HG03045 (cell line): ENCODE data around the gene ROR1.

ENCODE experiments used
- ATAC-seq: cut with Tn5 transposase; IDR thresholded peaks from one replicate; pipeline ENCODE4 v1.9.1; 2021; ENCODE audit warnings: mild to moderate bottlenecking, moderate library complexity; ENCODE audit not compliant: unreplicated experiment

Gene ROR1

GRCh38 chr1:64124704-64125440, 351.1 kb downstream of the ROR1 start:
- no peak for ATAC-seq

- no peak for ATAC-seq
These were observed 352.8 kb downstream of the ROR1 start for GRCh38 chr1:64126581-64126980.

DNA sequence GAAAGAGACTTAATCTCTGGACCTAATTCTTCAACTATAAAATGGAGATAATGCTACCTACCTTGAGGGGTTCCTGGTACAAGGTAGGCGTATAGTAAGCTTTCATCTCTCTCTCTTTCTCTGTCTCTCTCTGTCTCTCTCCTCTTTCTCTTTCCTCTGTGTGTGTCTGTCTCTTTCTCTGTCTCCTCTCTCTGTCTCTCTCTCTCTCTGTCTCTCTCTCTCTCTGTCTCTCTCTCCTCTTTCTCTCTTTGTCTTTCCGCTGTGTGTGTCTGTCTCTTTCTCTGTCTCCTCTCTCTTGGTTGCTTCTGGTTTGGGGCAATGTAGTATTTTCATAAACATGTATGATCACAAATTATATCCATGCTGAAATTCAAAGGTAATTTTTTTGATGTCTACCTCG, 353.5 kb downstream of the ROR1 start:
- ATAC-seq: no peak

- no peak for ATAC-seq
These were observed 355.9 kb downstream of the ROR1 start for GRCh38 chr1:64129701-64130100.

DNA sequence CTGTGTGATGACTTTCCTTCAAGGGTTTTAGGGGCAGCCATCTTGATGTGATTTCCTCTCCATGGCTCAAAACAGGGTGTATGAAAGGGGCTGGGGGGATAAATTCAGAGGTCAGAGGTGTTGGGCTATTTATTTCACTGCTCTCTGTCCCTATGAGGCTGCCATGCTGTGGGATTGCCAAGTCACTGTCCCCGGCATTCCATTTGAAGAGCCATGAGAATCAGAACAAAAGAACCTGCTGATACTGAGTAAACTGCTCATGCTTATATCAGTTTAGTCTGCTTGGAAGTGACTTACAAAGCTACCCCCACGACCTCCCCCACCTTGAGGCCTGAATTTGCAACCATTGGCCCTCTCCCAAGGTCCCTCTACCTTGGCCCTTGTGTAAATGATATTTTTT, 357.3 kb downstream of the ROR1 start:
- ATAC-seq: no peak

DNA sequence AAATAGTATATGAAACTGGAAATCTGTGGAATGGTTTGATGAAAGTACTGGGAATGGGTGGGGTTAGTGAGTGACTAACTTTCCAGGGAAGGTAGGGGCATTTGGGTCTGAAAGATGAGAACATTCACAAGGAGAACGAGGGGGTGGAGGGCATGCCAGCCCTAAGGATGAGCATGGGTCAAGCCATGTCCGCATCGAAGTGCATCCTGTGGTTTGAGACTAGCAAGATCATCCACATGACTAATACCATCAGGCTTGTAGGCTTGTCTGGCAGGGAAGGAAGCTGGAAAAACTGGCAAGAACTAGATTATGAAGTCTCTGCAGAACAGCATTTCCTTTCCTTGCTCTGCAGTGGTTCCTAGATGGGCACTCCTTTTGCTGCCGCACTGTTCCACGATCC, 359.2 kb downstream of the ROR1 start:
- ATAC-seq: no peak

GRCh38 chr1:64135462-64136223, 361.8 kb downstream of the ROR1 start:
- no peak for ATAC-seq

GRCh38 chr1:64136296-64136695, 362.5 kb downstream of the ROR1 start:
- no peak for ATAC-seq

DNA sequence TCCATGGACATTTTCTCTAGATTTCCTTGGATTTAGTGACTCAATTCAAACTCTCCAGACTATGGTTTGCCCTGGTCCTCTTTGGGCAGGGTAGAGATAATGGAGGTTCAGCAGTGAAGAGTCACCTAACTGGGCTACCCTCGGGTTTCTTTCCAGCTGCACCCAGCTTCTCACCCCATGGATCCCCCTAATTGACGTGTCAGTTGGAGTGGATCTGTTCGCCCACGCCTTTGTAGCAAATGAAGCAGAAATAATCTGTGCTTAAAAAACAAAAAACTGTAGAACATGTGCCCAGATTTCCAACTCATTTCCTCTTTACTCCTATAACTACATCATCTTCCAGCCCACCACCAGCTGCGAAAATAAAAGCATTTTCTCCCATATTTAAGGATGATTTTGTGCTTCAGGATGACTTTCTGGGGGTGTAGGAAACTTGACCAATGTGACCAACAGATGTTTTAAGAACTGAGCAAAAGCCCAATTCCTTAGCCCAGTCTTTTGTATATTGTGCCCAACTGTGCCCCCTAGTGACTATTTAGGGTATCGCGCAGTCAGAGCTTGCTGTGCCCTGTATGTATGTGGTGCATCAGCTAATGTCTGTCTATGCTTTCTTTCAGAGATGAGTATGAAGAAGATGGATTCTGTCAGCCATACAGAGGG, 363.1 kb downstream of the ROR1 start:
- ATAC-seq: peak; percentile 73

- ATAC-seq: no peak
These were observed 363.6 kb downstream of the ROR1 start for GRCh38 chr1:64137412-64137803.

DNA sequence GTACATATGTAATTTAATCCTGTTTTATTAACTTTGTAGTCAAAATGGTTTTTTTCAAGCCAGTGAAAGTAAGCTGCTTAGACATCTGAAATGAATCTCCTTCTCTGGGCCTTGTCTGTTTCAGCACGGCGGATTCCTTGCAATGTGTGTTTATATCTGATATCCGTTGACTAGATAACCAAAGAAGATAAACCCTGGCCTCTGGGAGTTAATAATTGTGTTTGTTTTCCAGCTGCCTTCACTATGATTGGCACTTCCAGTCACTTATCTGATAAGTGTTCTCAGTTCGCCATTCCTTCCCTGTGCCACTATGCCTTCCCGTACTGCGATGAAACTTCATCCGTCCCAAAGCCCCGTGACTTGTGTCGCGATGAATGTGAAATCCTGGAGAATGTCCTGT, 366.1 kb downstream of the ROR1 start:
- no peak for ATAC-seq

- no peak for ATAC-seq
These were observed 366.8 kb downstream of the ROR1 start for GRCh38 chr1:64140596-64140995.

- no peak for ATAC-seq
These were observed 373.4 kb downstream of the ROR1 start for GRCh38 chr1:64147045-64147724.

GRCh38 chr1:64147759-64148158, 373.9 kb downstream of the ROR1 start:
- no peak for ATAC-seq

DNA sequence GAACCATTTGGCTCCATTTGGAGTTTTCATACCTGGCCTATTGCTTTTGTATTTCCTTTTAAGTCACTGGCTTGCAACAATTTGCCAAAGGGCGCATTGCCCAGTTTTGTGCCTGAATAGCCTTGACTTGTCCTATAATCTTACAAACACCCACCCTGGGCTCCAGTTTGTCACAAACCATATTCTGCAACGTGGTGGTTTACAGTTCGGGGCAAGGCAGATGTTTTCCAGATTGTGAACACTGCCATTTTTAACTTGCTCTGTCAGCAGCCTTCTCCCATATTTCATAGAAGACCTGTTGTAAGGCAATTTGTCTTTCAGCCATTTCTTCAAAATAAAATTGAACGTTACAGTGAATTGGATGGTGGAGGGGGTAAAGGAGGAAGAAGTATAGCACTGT, 376.4 kb downstream of the ROR1 start:
- ATAC-seq: no peak

DNA sequence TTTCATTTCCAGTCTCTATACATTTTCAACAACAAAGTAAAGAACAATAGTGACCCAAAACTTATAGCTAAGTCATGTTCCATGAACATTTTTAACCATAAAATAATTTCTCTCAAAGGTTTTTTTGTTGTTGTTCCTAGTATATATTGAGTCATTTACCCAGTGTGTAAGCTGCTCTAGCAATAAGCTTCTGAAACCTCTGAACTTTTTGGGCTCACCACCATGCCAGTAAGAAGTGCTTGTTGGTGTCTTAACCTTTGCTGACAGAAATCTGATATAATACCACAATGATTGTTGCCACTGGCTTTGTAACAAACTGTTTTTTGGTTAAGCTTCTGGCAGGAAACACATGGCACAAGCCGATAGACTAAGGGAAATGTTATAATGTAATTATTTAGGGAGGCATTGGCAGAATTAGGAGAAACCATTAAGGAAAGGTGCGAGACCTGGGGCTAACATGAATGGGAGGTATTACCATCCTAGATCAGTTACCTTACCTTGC, 377.0 kb downstream of the ROR1 start:
- no peak for ATAC-seq

DNA sequence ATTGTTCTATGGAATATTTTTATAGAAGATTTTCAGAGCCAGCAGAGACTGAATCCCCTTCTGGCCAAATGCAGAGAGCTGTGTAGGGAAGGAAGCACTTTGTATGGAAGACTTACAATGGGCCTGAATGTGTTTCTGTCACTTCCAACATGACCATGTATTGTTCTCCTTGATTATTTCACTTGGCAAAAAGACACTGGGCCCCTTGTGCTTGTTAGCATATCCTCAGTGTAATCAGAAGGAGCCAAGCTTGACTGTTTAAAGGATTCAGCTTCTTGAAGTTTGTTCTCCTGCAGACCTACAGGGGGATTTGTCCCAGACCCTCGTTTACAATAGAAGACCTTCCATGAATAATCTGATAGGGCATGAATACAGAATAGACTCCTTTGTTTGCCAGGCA, 381.5 kb downstream of the ROR1 start:
- no peak for ATAC-seq

DNA sequence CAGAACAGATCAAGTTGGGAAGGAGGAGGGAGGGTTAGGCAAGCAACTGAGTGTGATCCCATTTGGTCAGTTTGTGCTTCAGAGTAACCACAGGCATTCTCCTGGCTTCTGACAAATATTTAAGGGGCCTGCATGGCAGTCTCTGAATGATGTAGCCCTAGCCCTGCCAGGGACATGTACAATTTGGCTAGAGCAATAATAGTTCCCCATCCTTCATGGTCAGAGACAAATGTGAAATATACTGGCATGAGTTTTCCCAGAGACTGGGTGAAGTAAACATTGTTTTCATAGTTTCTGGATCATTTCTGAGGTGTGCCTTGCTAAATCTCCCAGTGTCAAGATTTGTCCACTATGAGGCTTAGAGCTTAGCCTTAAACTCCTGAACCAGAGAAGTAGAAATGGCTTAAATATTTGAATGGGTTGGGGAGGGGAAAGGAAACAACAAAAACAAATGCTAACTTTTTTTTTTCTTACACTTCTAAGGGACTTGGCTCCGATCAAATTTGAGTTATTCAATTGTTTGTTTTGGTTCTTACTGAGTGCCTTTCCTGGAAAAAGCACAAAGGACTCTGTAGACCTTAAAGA, 387.6 kb downstream of the ROR1 start:
- ATAC-seq: no peak

- ATAC-seq: no peak
These were observed 388.3 kb downstream of the ROR1 start for GRCh38 chr1:64162151-64162550.

GRCh38 chr1:64162804-64163203, 389.0 kb downstream of the ROR1 start:
- no peak for ATAC-seq

DNA sequence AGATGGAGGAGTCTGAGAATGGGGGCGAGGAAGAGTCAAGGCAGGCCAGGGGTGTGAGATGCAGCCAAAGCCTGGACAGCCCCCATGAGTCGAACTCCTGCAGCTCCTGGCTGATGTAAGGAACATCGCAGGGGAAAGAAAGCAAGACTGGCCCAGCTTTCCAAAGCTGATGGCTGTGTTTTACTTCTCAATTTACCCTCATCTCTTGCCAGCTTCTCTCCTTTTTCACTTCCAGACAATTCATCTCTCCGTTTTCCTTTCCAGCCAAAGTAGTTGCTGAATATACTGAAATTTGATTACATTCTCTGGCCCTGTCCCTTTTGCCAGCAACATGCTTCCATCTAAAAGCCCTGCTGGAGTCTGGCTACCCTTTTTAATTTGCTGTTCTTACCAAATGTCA, 389.6 kb downstream of the ROR1 start:
- ATAC-seq: no peak
